ENCODE results near the gene GBX1.

The GBX1 gene

GRCh38 chr7:151188252-151188542 is 20.7 kb upstream of the GBX1 start:
- ChIA-PET CTCF (no interaction called here), POLR2A (ENCODE audit: low non-redundant PET) (no interaction called here)
- no peak for DNase-seq (ENCODE audit: low spot score)
- TF ChIP-seq CTCF (conservative IDR thresholded peaks at IDR 0.05; ENCODE audit: low read depth): no peak
- H3K27ac ChIP-seq: no peak overlapping the region

- ChIA-PET CTCF (no interaction called here), POLR2A (ENCODE audit: low non-redundant PET) (no interaction called here)
- DNase-seq (ENCODE audit: low spot score): no peak
- no peak for TF ChIP-seq CTCF (conservative IDR thresholded peaks at IDR 0.05; ENCODE audit: low read depth)
- H3K27ac ChIP-seq: no peak overlapping the region
These were observed 20.1 kb upstream of the GBX1 start for GRCh38 chr7:151187409-151188251.

GRCh38 chr7:151186640-151187408 is 19.3 kb upstream of the GBX1 start, which contains the start of gene ASB10:
Gene ASB10 (minus strand): TSS chr7:151187250. CDS start chr7:151187130, 120 bp downstream.
- no peak for TF ChIP-seq CTCF (conservative IDR thresholded peaks at IDR 0.05; ENCODE audit: low read depth)
- DNase-seq (ENCODE audit: low spot score): no peak
- ChIA-PET POLR2A (ENCODE audit: low non-redundant PET) (no interaction called here), CTCF (no interaction called here)
- no peak within 1 kb of the TSS for H3K27ac ChIP-seq

GRCh38 chr7:151185762-151186639 is 18.5 kb upstream of the GBX1 start:
- ChIA-PET CTCF (no interaction called here), POLR2A (ENCODE audit: low non-redundant PET) (no interaction called here)

GRCh38 chr7:151181011-151181431 is 13.5 kb upstream of the GBX1 start:
- ChIA-PET POLR2A (ENCODE audit: low non-redundant PET) (no interaction called here), CTCF (no interaction called here)
- TF ChIP-seq CTCF (conservative IDR thresholded peaks at IDR 0.05; ENCODE audit: low read depth): no peak
- no peak for DNase-seq (ENCODE audit: low spot score)
- H3K27ac ChIP-seq: no peak overlapping the region

More at GRCh38 chr7:151185762-151186639, 18.5 kb upstream of the GBX1 start:
- no peak for TF ChIP-seq CTCF (conservative IDR thresholded peaks at IDR 0.05; ENCODE audit: low read depth)
- no peak for DNase-seq (ENCODE audit: low spot score)
- no peak overlapping the region for H3K27ac ChIP-seq

GRCh38 chr7:151179946-151180345 is 12.5 kb upstream of the GBX1 start:
- TF ChIP-seq CTCF (conservative IDR thresholded peaks at IDR 0.05; ENCODE audit: low read depth): no peak
- CTCF ChIA-PET: no interaction called here
- H3K27ac ChIP-seq: no peak overlapping the region
- DNase-seq (ENCODE audit: low spot score): no peak
- POLR2A ChIA-PET (ENCODE audit: low non-redundant PET): no interaction called here

All from RWPE1 (cell line).